K562 (cell line): ENCODE data around the gene KCNK4. TPM values are rescaled to one million over a fixed set of nuclear protein-coding genes. Genes with fewer than 3 reads are reported as not detected.

Experiments
- ESRRA ChIP-seq: fragments of 450-650 bp; IDR thresholded peaks from 2 replicates; pipeline ENCODE4 v1.6.1; 2014; ENCODE audit warnings: low read depth, mild to moderate bottlenecking, moderate library complexity, borderline replicate concordance
- FOSL1 ChIP-seq: fragments of 200-800 bp; sonication (Bioruptor generic); conservative IDR thresholded peaks from 2 replicates; pipeline ENCODE4 v1.6.1; 2016; ENCODE audit warnings: missing genetic modification characterization, missing compliant biosample characterization
- FOXK2 ChIP-seq, 2 experiments: fragments of 450-650 bp; IDR thresholded peaks in 1 of 2; conservative IDR thresholded peaks in 1 of 2; 2 replicates each; pipeline ENCODE4 v1.6.1; 2016; ENCODE audit warnings: low read depth in 2 of 2, mild to moderate bottlenecking in 1 of 2
- MAFG ChIP-seq: fragments of 450-650 bp; conservative IDR thresholded peaks from 2 replicates; pipeline ENCODE4 v1.6.1; 2016; ENCODE audit warnings: missing genetic modification characterization, missing compliant biosample characterization
- NCOR1 ChIP-seq: fragments of 450-650 bp; IDR thresholded peaks from 2 replicates; pipeline ENCODE4 v1.6.1; 2016; ENCODE audit warnings: mild to moderate bottlenecking, moderate library complexity
- NFE2 ChIP-seq: IDR thresholded peaks from 2 replicates; pipeline ENCODE4 v1.6.1; 2014; ENCODE audit warnings: antibody characterized with exemption, low read depth
- NR2F6 ChIP-seq: fragments of 450-650 bp; formaldehyde crosslinking; IDR thresholded peaks from 2 replicates; pipeline ENCODE4 v1.4.0; 2020; ENCODE audit warnings: mild to moderate bottlenecking
- RCOR1 ChIP-seq, 2 experiments: IDR thresholded peaks; 2 replicates each; pipeline ENCODE4 v1.6.1; 2012; ENCODE audit warnings: low read depth in 2 of 2, low read length in 2 of 2, borderline replicate concordance in 1 of 2, improper control_type of control experiment in 1 of 2
- RFX5 ChIP-seq: IDR thresholded peaks from 2 replicates; pipeline ENCODE4 v1.6.1; 2011; ENCODE audit warnings: low read depth, mild to moderate bottlenecking, improper control_type of control experiment, low read length
- STAG1 ChIP-seq: sonication (generic); formaldehyde crosslinking; IDR thresholded peaks from 2 replicates; pipeline ENCODE4 v1.5.0; 2020; ENCODE audit warnings: missing genetic modification reagents, borderline replicate concordance
- TBL1XR1 ChIP-seq, 2 experiments: IDR thresholded peaks; 2 replicates each; pipeline ENCODE4 v1.6.1; 2012; ENCODE audit warnings: improper control_type of control experiment in 2 of 2, low read length in 2 of 2, mild to moderate bottlenecking in 1 of 2
- TFAM ChIP-seq: fragments of 250-450 bp; sonication (Bioruptor Pico); conservative IDR thresholded peaks from 2 replicates; pipeline ENCODE4 v1.5.0; 2021; ENCODE audit warnings: mild to moderate bottlenecking, moderate library complexity
- ZNF561 ChIP-seq: fragments of 450-650 bp; formaldehyde crosslinking; conservative IDR thresholded peaks from 2 replicates; pipeline ENCODE4 v1.4.0; 2020; ENCODE audit warnings: mild to moderate bottlenecking, moderate library complexity
- polyA plus RNA-seq, 8 experiments: library from polyadenylated mRNA; depleted of rRNA in 4 of 8; stranded (reverse) in 5 of 8; unstranded in 3 of 8; fragments of >200 nt; fragmentation: Nextera tagmentation in 2 of 8; fragmentation: Illumina TruSeq in 1 of 8; extraction: Ambion mirVana in 2 of 8; extraction: Trizol in 1 of 8; gene quantifications; 2 replicates each; pipeline versions ENCODE4 v1.2.1 to v1.2.3, GENCODE V29; 2011 to 2014; ENCODE audit warnings: inconsistent platforms in 1 of 8, missing spikeins in 1 of 8
- total RNA-seq, 7 experiments: library from RNA; depleted of rRNA in 6 of 7; stranded (reverse); fragments of >200 nt in 6 of 7; fragmentation: Illumina TruSeq in 2 of 7; extraction: Trizol in 2 of 7; gene quantifications; 2 replicates each; pipeline versions ENCODE4 v1.2.1 to v1.2.3, GENCODE V29; 2011 to 2021; ENCODE audit warnings: low replicate concordance in 1 of 7
- TF ChIP-seq, protein P1 (sequence below): fragments of 250-450 bp; sonication (Bioruptor Pico); IDR thresholded peaks from 2 replicates; pipeline ENCODE4 v1.5.0; 2020; ENCODE audit warnings: mild to moderate bottlenecking, borderline replicate concordance
- TF ChIP-seq, protein P2 (sequence below): fragments of 200-800 bp; sonication (Bioruptor generic); IDR thresholded peaks from 2 replicates; pipeline ENCODE4 v1.6.1; 2017; ENCODE audit warnings: missing genetic modification characterization, missing compliant biosample characterization
- TF ChIP-seq, protein P3 (sequence below), 3 experiments: fragments of 200-800 bp in 1 of 3; sonication (Bioruptor generic) in 1 of 3; sonication (generic) in 1 of 3; formaldehyde crosslinking in 1 of 3; IDR thresholded peaks; 2 replicates each; pipeline versions ENCODE4 v1.6.1 to v1.8.0; 2016 to 2022; ENCODE audit warnings: mild to moderate bottlenecking in 2 of 3, missing compliant biosample characterization in 2 of 3, missing genetic modification characterization in 2 of 3, missing genetic modification reagents in 1 of 3
- TF ChIP-seq, protein P4 (sequence below), 2 experiments: fragments of 450-650 bp in 1 of 2; sonication (generic) in 1 of 2; formaldehyde crosslinking; conservative IDR thresholded peaks; 2 replicates each; pipeline versions ENCODE4 v1.4.0 to v1.8.1; 2020 to 2022; ENCODE audit warnings: mild to moderate bottlenecking in 1 of 2, missing genetic modification reagents in 1 of 2
- TF ChIP-seq, protein P5 (sequence below): fragments of 200-400 bp; formaldehyde crosslinking; IDR thresholded peaks from 2 replicates; pipeline ENCODE4 v1.6.1; 2017; ENCODE audit warnings: mild to moderate bottlenecking, low read depth, low read length, moderate library complexity

Gene KCNK4
- total and polyA plus RNA-seq, 9 of the 15 experiments (the other 6 are each of a cell fraction or from before 2014, with no cell fraction given): not detected

DNA sequence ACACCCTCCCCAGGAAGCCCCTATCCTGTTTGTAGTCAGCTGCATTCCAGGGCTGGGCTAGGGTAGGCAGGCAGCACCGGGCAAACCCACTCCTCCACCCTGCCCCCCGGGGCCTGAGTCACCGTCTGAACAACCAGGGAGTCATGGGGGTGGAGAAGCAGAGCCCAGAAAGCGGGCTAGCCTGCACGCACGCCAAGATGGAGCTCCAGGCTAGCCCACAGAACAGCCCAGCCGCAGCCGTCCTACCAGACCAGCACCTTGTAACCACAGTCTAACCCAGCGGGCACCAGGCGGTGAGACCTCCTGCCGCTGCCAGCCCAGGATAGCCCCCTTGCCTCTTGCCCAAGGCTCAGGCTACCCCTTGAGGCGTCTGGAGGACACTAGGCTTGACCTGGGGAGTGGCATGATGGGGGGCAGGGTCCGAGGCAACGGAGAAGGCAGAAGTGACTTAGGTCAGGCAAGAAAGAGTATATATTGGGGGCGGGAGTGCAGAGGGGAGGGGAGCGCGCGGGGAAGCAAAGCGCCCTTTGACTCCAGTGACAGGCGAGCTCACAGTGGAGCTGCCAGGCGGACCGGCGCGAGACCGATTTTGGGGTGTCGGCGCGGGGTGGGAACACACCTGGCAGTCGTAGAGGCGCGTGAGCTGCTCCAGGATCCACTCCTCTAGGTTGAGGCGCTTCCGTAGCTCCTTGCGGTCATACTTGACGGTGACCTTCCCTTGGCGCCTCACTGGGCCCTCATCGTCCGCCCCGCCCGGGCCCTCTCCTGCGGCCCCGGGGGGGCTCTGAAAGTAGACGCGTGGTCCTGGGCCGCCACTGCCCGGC, 45.1 kb upstream of the KCNK4 start (continued):
- TF ChIP-seq, protein P1, sequence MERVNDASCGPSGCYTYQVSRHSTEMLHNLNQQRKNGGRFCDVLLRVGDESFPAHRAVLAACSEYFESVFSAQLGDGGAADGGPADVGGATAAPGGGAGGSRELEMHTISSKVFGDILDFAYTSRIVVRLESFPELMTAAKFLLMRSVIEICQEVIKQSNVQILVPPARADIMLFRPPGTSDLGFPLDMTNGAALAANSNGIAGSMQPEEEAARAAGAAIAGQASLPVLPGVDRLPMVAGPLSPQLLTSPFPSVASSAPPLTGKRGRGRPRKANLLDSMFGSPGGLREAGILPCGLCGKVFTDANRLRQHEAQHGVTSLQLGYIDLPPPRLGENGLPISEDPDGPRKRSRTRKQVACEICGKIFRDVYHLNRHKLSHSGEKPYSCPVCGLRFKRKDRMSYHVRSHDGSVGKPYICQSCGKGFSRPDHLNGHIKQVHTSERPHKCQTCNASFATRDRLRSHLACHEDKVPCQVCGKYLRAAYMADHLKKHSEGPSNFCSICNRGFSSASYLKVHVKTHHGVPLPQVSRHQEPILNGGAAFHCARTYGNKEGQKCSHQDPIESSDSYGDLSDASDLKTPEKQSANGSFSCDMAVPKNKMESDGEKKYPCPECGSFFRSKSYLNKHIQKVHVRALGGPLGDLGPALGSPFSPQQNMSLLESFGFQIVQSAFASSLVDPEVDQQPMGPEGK (CRISPR knock-in tag): no peak
- no peak for TF ChIP-seq TBL1XR1 (IDR thresholded peaks at IDR 0.05; ENCODE audit: low read length in 2 of 2)
- TF ChIP-seq RFX5: no peak
- TF ChIP-seq MAFG (tag): no peak
- TF ChIP-seq RCOR1 (IDR thresholded peaks at IDR 0.05; ENCODE audit: borderline replicate concordance in 1 of 2, low read depth in 2 of 2, low read length in 2 of 2): peak in 1 of 2 experiments; percentile 80; a peak in 2 of 4 replicates
- TF ChIP-seq, protein P2, sequence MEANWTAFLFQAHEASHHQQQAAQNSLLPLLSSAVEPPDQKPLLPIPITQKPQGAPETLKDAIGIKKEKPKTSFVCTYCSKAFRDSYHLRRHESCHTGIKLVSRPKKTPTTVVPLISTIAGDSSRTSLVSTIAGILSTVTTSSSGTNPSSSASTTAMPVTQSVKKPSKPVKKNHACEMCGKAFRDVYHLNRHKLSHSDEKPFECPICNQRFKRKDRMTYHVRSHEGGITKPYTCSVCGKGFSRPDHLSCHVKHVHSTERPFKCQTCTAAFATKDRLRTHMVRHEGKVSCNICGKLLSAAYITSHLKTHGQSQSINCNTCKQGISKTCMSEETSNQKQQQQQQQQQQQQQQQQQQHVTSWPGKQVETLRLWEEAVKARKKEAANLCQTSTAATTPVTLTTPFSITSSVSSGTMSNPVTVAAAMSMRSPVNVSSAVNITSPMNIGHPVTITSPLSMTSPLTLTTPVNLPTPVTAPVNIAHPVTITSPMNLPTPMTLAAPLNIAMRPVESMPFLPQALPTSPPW: peak; percentile 38; the same call in 1 of the 2 replicates
- TF ChIP-seq, protein P3, sequence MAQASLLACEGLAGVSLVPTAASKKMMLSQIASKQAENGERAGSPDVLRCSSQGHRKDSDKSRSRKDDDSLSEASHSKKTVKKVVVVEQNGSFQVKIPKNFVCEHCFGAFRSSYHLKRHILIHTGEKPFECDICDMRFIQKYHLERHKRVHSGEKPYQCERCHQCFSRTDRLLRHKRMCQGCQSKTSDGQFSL (CRISPR knock-in tag; IDR thresholded peaks at IDR 0.05): peak; percentile 79; the same call in 1 of the 2 replicates
- TF ChIP-seq, protein P3 (tag; IDR thresholded peaks at IDR 0.05): no peak
- peak; percentile 84 for TF ChIP-seq FOSL1 (tag)
- TF ChIP-seq NCOR1: peak; percentile 45
- TF ChIP-seq FOXK2 (conservative IDR thresholded peaks at IDR 0.05 in 1 of 2, IDR thresholded peaks at IDR 0.05 in 1 of 2; ENCODE audit: low read depth in 2 of 2): peak in 1 of 2 experiments; percentile 54; a peak in 1 of 4 replicates
- no peak for TF ChIP-seq ZNF561 (CRISPR knock-in tag)
- TF ChIP-seq TFAM (CRISPR knock-in tag): no peak
- TF ChIP-seq, protein P4, sequence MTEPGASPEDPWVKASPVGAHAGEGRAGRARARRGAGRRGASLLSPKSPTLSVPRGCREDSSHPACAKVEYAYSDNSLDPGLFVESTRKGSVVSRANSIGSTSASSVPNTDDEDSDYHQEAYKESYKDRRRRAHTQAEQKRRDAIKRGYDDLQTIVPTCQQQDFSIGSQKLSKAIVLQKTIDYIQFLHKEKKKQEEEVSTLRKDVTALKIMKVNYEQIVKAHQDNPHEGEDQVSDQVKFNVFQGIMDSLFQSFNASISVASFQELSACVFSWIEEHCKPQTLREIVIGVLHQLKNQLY (CRISPR knock-in tag; conservative IDR thresholded peaks at IDR 0.05): no peak
- TF ChIP-seq ESRRA: peak; percentile 11; the same call in 1 of the 2 replicates
- peak; percentile 61 for TF ChIP-seq NFE2
- no peak for TF ChIP-seq NR2F6
- no peak for TF ChIP-seq STAG1 (CRISPR knock-in tag)
- TF ChIP-seq, protein P5, sequence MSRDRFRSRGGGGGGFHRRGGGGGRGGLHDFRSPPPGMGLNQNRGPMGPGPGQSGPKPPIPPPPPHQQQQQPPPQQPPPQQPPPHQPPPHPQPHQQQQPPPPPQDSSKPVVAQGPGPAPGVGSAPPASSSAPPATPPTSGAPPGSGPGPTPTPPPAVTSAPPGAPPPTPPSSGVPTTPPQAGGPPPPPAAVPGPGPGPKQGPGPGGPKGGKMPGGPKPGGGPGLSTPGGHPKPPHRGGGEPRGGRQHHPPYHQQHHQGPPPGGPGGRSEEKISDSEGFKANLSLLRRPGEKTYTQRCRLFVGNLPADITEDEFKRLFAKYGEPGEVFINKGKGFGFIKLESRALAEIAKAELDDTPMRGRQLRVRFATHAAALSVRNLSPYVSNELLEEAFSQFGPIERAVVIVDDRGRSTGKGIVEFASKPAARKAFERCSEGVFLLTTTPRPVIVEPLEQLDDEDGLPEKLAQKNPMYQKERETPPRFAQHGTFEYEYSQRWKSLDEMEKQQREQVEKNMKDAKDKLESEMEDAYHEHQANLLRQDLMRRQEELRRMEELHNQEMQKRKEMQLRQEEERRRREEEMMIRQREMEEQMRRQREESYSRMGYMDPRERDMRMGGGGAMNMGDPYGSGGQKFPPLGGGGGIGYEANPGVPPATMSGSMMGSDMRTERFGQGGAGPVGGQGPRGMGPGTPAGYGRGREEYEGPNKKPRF: no peak
